ENCODE results near the gene BTD.
"Not testable (repeated sequence)": the region's sequence is repeated elsewhere in the genome, so short reads cannot be mapped to it uniquely, and the experiment has no call there.

The BTD gene

DNA sequence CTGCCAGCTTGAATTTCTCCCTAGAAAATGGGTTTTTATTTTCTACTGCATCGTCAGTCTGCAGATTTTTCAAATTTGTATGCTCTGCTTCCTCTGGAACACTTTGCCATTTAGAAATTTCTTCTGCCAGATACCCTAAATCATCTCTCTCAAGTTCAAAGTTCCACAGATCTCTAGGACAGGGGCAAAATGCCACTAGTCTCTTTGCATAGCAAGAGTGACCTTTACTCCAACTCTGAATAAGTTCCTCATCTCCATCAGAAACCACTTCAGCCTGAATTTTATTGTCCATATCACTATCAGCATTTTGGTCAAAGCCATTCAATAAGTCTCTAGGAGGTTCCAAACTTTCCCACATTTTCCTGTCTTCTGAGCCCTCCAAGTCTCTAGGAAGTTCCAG is 3.0 kb downstream of the BTD start:
- DNase-seq = not testable (repeated sequence)

DNA sequence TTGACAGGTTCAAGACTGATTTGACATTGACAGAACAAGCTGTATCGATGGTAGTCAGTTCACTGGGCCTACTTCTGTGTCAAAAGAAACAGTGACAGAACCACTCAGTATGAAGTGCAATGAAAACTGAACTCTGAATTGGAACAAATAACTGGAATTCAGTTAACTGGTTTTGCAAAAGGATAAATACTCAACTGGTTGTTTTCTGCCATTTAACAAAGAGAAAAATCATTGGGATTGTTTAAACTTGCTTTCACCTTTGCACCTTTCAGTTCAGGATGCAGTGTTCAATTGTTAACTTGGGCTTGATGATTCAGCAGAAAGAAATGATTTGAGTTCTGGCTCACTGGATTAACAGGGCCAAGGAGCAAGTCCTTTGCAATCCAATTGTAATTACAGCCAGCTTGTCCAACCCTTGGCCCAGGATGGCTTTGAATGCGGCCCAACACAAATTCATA is 4.9 kb downstream of the BTD start:
- no peak for DNase-seq

DNA sequence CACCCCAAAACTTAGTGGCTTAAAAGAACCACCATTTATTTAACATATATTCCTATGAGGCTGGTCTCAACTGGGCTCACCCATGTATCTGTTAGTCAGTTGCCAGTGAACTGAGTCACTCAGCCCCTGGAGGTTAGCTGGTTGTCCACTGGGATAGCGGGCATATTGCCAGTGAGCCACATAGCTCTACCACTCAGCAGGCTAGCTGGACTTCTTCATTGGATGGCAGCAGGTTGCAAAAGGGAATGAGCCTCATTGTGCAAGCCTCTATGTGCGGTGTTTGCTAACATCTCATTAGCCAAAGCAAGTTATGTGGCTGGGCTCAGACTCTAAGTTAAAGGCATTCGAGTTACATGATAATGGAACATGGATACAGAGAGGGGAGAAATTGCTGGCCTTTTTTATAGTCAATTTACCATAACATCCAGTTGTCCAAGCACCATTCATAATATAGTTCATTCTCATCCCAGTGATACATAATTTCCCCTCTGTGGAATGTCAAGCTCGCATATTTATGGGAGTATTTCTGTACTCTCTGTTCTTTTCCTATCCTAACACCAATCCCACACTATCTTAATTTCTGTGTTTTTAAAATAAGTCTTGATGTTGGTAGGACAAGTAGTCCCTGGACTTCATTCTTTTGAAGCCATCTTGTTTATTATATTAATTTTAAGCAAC is 8.7 kb downstream of the BTD start:
- no peak for DNase-seq

DNA sequence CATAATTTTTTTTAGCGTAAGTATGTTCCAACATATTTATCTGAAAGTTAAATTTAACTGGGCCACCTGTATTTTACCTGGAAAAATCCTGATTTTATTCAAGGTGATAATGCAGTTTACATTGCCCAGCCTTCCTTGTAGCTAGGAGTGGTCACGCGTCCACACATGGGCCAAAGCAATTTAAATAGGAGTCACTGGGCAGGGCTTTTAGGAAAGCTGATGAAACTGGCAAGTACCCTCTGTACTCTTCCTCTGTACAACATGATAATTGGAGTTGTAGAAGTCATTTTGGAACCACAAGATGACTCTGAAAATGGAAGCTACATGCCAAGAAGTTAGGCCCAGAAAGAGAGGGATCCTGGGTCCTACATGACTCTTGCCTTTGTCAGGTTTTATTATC is 9.5 kb downstream of the BTD start:
- no peak for DNase-seq

DNA sequence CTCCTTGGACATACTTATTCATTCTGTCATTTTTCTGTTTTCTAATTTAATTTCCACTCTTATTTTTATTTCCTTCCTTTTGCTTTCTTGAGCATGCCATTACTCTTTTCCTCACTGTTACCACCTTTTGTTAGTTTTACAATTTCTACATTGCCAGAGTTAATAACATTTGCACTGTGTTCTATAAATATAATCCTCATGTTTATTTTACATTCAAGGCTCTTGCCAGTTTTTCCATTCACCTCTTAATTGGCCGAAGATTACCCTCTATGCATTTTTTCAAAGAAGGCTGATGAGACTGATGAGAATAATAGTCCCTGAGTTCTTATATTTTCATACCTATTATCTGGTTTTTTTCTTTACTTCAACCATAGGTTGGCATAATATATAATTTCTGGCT is 10.5 kb downstream of the BTD start:
- DNase-seq = no peak

DNA sequence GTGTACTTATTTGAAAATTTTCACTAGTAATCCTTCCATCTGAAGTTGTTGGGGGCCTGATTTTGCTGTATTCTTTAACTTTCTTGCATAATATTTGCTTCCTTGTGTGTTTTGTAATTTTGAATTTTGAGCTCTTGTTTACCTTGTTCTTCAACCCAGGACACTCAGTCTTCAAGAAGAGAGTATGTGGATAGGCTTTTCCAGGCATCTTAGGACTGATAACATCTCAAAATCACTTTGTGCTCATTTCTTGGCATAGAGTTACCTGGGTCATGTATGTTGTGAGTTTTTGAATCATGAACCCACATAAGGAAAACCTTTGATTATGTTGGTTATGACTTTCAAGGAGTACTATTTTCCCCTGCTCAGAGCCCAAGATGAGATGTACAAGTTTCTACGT is 13.4 kb downstream of the BTD start:
- no peak for DNase-seq

DNA sequence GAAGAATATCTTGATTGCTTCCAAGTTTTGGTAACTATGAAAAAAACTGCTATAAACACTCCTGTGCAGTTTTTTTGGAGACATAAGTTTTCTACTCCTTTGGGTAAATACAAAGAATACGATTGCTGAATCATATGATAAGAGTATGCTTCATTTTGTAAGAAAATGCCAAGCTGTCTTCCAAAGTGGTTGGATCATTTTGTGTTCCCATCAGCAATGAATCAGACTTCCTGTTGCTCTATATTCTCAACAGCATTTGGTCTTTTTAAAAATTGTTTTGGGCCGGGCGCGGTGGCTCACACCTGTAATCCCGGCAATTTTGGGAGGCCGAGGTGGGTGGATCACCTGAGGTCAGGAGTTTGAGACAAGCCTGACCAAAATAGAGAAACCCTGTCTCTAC is 14.5 kb downstream of the BTD start:
- no peak for DNase-seq

DNA sequence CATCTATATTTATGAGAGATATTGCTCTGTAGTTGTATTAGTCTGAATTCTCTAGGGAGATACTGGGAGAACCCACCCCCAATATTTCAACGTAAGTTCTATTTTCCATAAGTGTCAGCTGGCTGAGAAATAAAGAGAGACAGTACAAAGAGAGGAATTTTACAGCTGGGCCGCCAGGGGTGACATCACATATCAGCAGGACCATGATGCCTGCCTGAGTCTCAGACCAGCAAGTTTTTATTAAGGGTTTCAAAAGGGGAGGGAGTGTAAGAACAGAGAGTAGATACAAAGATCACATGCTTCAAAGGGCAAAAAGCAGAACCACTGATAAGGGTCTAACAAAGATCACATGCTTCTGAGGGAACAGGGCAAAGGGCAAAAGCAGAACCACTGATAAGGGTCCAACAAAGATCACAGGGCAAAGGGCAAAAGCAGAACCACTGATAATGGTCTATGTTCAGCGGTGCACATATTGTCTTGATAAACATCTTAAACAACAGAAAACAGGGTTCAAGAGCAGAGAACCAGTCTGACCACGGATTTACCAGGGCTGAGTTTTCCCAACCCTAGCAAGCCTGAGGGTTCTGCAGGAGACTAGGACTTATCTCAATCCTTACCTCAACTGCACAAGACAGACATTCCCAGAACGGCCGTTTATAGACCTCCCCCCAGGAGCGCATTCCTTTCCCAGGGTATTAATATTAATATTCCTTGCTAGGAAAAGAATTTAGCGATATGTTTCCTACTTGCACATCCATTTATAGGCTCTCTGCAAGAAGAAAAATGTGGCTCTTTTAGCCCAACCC is 18.3 kb downstream of the BTD start:
- not testable (repeated sequence) for DNase-seq

DNA sequence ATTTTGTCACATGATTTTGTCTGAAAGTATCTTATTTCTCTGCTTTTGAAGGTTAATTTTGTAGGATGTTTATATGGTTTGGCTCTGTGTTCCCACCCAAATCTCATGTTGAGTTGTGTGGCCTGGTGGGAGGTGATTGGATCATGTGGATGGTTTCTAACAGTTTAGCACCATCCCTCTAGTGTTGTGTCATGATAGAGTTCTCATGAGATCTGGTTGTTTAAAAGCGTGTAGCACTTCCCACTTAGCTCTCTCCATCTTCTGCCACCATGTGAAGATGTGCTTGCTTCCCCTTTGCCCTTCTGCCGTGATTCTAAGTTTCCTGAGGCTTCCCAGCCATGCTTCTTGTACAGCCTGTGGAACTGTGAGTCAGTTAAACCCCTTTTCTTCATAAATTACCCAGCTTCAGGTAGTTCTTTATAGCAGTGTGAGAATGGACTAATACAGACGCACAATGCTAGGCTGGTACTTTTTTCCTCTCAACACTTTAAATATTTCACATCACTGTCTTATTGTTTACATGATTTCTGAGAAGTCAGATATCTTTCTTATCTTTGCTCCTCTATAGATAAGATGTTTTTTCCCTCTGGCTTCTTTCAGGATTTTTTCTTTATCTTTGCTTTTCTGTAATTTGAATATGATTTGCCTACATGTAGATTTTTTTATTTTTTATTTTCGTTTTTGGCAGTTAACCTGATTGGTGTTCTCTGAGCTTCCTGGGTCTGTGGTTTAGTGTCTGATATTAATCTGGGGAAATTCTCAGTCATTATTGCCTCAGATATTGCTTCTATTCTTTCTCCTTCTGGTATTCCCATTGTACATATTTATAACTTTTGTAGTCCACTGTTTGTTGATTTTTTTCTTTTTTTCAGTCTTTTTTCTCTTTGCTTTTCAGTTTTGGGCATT is 22.2 kb downstream of the BTD start:
- no peak for DNase-seq

DNA sequence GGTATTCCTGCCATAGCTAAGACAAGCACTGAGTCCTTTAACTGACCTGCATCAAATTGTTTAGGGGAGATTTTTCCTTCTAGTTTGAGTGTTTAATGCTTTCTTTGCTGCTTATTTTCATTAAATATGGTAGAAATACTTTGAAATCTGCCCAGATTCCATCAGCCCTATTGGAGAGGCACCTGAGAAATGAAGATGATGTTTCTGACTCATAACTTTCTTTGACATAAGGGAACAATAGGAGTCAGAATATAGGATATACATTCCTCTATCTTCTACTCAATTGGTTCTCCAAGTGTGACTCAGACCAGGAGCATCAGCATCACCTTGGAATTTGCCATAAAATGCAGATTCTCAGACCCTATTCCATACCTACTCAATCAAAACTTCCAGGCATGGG is 27.4 kb downstream of the BTD start:
- no peak for DNase-seq

DNA sequence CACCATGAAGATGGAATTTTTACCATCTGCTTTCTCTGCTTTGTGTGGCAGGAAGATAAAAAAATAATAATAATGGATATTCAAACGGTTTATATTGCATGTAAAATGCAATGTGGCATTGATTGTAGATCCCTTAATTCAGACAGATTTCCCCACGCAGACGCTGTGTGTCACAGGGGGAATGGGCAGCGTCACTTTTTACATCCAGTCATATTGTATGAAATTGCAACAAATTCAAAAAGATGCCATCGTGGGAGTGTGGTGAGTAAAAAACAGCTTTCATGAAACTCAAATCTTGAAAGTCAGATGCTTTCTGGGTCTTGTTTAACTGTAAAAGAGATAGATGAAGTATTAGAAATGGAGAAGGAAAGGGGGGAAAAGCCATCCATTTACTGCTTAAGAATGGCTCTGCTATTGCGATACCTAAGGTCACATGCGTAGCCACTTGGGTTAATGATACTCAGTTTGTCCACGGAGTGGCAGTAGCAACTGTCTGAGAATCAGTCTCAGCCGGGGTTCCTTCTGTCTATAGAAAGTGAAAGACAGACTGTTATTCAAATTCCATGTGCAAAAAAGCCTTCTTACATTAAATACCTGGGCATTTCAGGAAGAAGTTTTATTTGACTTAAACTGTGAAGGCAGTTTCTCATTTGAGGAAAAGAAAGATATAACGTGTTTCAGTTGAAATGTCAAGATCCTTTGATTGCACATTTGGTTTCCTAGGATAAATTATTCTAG is 28.5 kb downstream of the BTD start:
- peak; percentile 4 for DNase-seq

DNA sequence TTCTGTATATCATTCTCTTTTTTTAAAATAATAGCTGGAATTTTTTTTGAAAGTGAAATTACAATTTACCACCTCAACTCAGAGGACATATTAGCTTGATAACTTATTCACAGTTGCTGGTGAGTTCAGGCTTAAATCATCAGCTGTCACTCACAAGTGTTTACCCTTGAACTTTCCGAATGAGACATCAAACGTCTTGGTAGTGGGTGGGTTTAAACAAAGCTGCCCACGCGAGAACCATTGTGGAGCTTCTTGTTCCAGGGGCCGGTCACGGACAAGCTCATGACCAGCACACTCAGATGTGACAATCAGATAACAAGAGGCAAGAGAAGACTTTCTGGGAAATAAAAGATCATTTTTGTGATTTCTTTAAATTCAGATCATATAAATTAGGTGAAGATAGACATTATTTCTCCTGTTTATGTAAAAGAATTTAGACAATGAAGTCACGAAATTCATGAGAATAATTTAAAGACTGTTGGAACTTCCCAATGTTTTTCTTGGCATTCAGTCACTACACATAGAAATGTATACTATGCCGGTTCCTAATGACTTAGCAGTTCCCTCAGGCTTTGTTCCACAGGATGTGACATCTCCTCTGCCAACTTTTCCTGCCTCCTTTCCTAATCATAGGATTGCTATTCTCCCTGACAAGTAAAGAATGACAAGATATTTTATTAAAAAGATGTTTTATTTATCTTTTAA is 29.3 kb downstream of the BTD start:
- DNase-seq = no peak

DNA sequence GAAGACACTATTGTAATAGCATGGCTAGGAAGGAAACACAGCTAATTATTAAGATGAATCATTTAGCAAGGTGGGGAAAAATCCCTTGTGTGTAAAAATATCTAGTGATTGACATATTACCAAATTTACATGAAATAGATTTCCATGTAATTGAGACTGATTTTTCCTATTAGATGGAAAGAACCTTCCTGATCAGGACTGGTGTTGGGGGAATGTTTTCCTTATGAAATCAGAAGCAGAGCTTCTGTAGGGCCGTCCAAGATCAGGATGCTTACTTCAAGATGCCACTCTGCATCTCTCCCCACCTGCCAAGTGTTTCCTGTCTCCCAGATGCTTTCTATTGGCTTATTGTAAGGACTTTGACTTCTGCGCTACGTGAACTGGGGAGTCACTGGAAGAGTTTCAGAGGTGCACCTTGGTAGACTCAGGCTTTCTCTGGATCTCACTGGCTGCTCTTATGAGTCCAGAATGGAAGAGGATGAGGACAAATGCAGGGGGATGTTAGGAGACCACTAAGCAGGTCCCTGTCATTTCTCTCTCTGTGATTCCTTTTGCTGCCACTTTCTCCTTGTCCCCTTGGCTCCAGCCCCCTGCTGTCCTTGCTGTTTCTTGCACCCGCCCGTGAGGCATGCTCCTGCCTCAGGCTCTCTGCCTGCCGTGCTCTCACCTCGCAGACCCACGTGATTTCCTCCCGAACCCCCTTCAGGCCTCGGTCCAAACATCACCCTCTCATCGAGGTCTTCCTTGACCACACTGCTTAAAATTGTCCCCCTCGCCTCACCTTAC is 30.1 kb downstream of the BTD start:
- no peak for DNase-seq

DNA sequence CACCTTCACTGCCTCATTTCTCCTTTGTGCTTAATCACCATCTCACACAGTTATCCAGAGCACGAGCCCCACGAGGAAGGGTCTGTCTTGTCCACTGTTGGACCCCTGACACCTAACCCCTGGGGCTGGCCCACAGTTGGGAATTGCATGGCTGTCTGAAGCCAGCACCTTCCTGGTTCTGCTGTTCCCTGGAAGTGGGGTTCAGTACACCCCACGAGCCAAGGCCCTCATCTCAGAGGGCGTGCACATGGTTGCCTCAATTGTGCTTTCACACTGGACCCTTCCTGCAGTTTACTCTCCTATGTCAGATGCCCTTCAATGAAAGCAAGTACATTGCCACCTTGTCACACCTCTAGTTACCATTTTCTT is 30.7 kb downstream of the BTD start:
- no peak for DNase-seq

DNA sequence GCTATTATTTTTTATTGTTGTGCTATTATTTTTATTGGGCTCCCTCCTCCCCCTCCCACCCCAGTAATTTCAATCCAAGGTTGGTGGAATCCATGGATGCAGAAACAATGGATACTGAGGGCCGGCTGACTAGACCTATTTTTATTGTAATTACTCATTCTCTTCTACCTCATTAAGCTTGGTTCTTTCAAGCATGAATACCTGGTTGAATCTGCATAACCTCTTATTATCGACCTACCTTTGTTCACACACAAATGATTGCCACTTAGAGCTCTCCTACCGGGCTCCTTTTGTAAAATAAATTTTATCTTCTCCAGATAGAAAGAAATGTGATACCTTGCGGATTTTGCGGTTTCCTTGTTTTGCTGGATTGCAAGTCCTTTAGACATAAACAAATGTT is 31.6 kb downstream of the BTD start:
- DNase-seq = no peak

DNA sequence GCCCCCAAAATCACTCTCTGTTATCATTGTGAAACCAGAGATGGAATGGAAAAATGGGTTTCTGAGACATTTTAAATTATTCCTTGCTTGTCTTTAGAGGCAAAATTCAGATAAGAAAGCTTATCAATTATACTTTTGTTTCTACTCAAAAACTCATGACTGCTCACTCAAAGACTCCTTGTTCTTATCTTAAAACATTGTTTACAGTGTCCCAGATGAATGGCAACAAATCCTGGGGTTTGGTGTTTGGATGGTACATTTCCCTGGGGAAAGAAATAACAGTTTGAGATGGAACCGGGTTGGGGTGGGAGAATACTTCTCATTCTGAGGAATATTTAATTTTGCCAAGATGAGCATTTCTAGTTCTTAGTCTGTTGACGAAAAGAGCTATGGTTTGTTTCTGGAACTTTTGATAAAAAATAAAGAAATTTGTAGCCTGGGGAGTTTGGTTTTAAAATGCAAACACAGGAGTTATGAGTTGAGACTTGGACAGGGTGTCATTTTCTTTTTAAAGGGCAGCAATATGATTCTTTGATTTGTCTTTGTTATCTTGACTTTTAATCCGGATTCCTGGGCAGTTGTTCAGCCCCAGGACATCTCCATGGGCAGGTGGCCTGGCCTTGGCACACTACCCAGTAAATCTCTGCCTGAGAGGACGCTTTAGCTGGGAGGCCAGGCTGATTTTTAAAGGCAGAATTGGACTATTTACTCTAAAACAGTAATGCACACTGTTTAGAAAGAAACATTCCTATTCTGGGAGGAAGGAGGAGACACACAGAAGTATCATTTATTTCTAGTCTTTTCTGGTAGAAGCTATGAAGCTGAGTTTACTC is 32.4 kb downstream of the BTD start:
- DNase-seq = no peak

DNA sequence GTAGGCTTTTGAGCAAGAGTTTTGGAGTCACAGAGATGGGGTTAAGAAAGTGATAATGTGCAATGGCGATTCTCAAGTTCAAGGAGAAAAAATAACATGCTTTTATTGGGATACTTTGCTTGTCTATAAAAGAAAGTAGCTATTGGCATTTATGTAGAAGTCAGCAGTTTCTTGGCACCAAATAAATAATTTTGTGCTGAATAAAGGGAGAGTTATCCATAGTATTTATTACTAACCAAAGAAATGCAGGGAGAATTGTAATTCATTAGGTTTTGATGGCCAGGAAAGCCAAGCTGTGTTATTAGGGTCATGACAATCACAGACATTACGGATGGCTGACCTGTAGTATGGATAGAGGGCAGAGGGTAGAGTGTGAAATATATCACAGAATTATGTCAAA is 33.1 kb downstream of the BTD start:
- no peak for DNase-seq

DNA sequence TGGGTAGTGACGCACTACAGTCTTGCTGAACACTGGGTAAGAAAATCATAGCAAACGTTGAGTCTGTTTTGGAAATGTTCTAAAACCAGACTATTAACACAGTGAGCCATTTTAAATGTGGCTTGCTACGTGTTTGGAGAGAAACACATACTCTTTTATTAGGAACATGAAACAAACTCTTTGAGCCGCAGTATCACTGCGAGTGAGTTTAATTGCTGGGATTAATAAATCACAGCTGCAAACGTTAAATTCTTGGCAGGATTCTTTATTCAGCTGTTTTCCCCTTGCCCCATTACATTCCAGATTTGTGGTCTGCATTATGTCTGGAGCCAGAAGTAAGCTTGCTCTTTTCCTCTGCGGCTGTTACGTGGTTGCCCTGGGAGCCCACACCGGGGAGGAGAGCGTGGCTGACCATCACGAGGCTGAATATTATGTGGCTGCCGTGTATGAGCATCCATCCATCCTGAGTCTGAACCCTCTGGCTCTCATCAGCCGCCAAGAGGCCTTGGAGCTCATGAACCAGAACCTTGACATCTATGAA is 33.6 kb downstream of the BTD start:
- DNase-seq = no peak

DNA sequence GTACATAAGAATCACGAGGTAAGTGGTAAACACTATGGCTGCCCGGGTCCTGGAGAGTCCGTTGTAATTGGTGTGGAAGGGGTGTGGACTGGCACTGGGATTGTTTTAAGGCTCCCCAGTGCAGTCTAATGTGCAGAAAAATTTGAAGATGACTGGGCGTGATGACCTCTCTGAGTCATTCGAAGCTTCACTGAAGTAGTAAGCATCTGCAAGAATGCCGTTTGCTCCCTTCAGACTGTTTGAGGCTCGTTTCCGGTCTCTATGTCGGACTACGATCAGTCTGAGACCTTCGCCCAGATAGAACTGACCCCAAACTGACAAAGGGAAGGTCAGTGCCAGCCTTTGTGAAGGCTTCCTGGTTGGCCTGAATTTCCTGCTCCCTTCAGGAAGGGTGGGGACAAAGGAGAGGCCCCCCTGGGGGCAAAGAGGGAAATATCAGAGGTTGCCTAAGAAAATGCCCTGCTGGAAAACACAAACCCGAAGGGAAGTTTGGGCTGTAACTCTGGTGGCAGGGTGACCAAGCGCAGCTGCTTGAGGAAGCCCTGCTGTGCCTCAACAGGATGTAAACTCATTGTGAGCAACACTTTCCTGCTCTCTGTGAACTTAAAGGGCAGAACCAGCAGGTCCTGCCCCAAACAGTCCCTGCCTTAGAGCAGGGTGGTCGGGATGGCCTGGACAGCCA is 34.6 kb downstream of the BTD start:
- no peak for DNase-seq

Data from NCI-H1694 treated with DMSO at 0.1 percent for 48 hours (cell line).